Cerebellar cortex (tissue), 1 donor: ENCODE measurements around the gene PUS1.
"Not testable (repeated sequence)": the region's sequence is repeated elsewhere in the genome, so short reads cannot be mapped to it uniquely, and the experiment has no call there.

Experiments
- DNase-seq: peaks from one replicate; pipeline ENCODE4 v3.0.0-alpha.2; 2015; ENCODE audit warnings: low spot score

The PUS1 gene

GRCh38 chr12:131928711-131929580 lies at the start of gene PUS1:
Gene PUS1, plus strand, starts transcription at chr12:131929276. Its CDS starts 447 bp downstream, at chr12:131929723.
- DNase-seq: peak; percentile 93

GRCh38 chr12:131882804-131883520 lies 46.1 kb upstream of the PUS1 start:
- no peak for DNase-seq

- DNase-seq: no peak
Measured at GRCh38 chr12:131883521-131883900, 45.6 kb upstream of the PUS1 start.

- DNase-seq: not testable (repeated sequence)
Measured at GRCh38 chr12:131885076-131885475, 44.0 kb upstream of the PUS1 start.

- DNase-seq: no peak
Measured at GRCh38 chr12:131885543-131886057, 43.5 kb upstream of the PUS1 start.

GRCh38 chr12:131891722-131892121 lies 37.4 kb upstream of the PUS1 start:
- DNase-seq: not testable (repeated sequence)

- DNase-seq: no peak
Measured at GRCh38 chr12:131892711-131893604, 36.1 kb upstream of the PUS1 start.

GRCh38 chr12:131893605-131894312 lies 35.3 kb upstream of the PUS1 start:
- no peak for DNase-seq

- peak; percentile 86 for DNase-seq
Measured at GRCh38 chr12:131894313-131894860, 34.7 kb upstream of the PUS1 start, which contains the start of gene ULK1. Gene ULK1, plus strand, starts transcription at chr12:131894622. Its CDS starts 380 bp downstream, at chr12:131895002.

- no peak for DNase-seq
Measured at GRCh38 chr12:131894981-131895639, 34.0 kb upstream of the PUS1 start.

GRCh38 chr12:131895640-131896079 lies 33.4 kb upstream of the PUS1 start:
- no peak for DNase-seq

- peak; percentile 97 for DNase-seq
Measured at GRCh38 chr12:131896080-131896810, 32.8 kb upstream of the PUS1 start.

GRCh38 chr12:131896811-131897270 lies 32.2 kb upstream of the PUS1 start:
- DNase-seq: no peak

- DNase-seq: no peak
Measured at GRCh38 chr12:131897276-131897675, 31.8 kb upstream of the PUS1 start.

- DNase-seq: no peak
Measured at GRCh38 chr12:131897875-131898274, 31.2 kb upstream of the PUS1 start.

- no peak for DNase-seq
Measured at GRCh38 chr12:131900397-131900796, 28.7 kb upstream of the PUS1 start.

GRCh38 chr12:131901431-131902331 lies 27.4 kb upstream of the PUS1 start:
- DNase-seq: no peak
